EL (cell line): ENCODE results near the gene GKN1.

Experiments used
- DNase-seq: peaks from one replicate; pipeline ENCODE4 v3.0.0-alpha.2; 2016

Gene GKN1

DNA sequence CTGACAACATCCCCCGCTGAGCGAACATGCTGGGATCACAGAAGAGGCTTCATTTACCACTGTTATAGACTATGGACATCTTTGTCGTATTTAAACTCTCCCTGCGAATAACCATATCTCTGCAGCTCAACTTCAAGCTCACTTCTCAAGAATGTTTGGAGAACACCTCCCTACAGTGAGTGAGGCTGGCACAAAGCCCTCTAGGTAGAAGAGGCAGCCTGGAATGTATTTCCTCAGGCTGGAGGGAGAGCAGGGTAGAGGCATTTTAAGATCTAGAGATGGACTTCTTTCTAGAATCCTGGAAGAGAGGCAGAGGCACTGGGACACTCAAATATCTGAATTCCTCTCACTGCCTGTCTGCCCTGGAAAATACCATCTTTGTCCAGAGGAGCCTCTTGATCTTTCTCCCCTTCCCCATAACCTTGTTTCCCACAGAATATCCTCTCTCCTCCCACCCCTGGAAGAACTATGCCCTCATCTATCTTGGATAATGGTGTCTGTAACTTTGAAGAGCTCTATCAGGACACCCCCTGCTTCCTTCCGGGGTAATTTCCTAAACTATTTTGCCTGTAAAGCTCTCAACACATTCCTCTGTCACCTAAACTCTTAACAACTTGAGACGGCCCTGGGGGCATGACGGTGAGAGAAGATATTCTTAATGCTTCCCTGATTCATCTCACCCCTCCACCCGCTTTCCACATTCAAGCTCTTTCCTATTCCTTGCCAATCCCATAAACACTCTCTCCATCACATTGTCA is 36.2 kb downstream of the GKN1 start:
- peak; percentile 69 for DNase-seq

GRCh38 chr2:69011611-69012157 is 37.2 kb downstream of the GKN1 start:
- no peak for DNase-seq

GRCh38 chr2:69012310-69013141 is 38.1 kb downstream of the GKN1 start:
- peak; percentile 76 for DNase-seq

- DNase-seq: peak; percentile 78
These were observed 38.9 kb downstream of the GKN1 start, which contains the start of gene ANTXR1 for GRCh38 chr2:69013142-69013839. ANTXR1 (plus strand) TSS chr2:69013179; CDS start chr2:69013500, 321 bp downstream.

DNA sequence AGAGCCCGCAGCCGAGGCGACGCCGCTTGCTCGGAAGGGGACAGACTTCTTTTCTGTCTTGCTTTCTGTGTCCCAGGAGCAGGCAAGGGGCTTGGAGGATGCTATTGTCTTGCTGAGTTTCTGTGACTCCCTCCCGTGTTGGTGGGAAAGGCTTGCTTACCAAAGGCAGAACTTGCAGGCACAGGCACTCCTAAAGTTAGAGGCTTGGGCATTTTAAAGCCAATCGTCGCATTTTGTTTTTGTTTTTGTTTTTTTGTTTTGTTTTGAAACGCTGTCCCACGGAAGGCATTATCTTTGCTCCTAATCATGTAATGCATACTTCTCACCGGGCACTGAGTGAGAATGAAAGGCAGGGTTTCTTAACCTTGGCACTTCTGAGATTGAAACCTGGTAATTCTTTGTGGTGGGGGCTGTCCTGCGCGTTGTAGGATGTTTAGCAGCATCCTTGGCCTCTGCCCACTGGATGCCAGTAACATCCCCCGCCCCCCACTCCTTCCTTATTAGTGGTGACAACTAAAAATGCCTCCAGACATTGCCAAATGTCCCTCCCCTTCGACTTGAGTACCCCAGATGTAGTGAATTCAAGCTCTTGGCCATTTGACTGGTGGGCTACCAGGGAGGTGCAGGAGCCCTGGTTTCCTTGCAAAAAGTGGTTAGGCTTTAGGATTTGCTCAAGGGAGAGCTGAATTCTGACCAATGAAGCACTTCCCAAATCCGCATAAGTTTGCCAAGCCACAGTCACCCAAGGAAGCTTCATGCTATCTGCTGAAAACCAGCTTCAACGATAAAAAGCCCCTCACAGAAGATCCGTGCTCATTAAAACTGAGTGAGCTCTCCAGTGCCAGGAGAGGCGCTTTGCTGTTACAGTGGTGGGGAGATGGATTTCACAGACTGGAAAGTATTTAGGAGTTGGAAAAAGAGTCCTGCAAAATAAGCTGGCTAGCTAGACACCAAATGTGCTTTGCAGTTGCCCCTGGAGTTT is 39.7 kb downstream of the GKN1 start:
- DNase-seq: peak; percentile 46

DNA sequence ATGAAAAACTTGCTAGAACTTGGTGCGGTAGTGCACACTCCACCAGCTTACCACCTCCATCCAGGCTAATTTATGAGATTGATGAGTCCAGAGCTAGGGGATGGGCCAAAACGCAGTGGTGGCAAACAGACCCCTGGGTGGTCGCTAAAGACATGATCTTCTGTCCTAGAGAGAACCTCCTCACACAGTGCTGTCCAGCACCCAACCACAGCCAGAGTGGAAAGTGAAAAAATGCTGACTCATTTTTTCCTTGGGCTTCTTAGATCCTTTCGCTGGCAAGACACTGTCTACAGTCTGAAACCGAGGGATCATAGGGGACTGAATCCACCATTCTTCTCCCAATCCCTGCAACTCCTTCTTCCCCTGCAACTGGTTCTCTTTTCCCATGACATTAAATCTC is 42.6 kb downstream of the GKN1 start:
- DNase-seq: peak; percentile 26

DNA sequence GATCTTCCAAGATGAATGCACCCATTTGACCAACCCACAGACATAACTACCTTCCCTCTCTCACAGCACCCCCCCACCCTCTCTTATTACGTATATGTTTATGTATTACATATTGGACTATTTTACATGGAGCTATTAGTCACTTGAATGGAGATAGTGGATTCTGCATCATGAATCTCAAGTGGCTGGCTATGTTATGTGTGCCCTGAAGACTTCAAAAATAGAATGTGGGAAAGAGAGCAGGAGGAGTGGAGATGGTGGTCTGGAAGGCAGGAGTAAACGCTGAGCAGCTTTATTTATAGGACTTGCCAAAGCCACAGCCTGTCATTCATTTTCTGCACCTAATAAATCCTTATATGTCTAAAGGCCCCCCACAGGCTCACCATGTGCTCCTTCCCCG is 43.4 kb downstream of the GKN1 start:
- DNase-seq: no peak

DNA sequence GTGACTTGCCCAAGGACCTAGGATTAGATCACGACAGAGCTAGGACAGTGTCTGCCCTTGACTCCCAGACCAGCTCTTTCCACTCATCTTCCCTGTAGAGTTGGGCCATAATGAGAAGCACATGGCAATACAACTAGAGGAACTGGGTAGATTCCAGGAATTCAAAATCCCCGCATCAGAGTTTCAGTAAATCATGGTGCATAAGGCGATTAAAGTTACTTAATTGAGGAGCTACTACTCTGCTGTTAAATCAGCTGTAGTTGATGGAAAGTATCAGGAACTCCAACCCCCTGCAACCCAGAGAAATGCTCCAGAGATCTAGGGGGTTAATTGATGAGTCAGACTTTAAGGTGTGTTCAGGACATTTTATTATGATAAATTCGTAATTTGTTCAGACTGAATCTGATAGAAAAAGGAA is 44.3 kb downstream of the GKN1 start:
- no peak for DNase-seq

- DNase-seq: no peak
These were observed 46.3 kb downstream of the GKN1 start for GRCh38 chr2:69020496-69021426.

- no peak for DNase-seq
These were observed 47.3 kb downstream of the GKN1 start for GRCh38 chr2:69021727-69022126.

DNA sequence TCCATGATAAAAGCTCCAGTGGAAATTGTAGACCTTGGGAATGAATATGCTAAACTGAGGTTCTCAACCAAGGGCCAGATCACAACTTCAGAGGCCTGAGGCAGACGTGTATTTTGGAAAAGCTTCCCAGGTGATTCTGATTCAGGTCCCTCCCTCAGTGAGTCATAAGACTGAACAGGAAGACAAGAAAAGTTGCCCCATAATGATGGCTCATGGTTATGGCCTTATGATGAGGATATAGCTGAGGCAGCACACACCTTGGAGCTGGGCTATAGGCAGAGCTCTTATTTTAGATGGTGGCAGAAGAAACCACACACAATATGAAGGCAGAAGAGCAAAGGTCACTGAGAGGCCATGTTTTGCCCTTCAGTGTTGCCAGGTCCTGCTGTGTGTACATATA is 48.1 kb downstream of the GKN1 start:
- no peak for DNase-seq

DNA sequence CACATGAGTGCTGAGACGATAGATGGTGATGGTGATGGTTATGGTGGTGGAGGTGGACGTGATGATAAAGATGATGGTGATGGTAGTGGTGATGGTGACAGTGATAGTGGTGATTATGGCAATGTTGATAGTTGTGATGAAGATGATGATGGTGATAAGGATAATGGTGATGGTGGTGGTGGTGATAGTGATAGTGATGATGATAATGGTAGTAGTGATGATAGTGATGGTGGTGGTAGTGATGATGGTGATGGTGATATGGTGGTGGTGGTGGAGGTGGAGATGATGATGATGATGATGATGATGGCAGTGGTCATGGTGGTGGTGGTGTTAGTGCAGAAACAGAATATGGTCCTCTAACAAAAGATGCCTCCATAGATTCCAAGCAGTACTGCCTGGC is 48.8 kb downstream of the GKN1 start:
- DNase-seq: no peak

- peak; percentile 50 for DNase-seq
These were observed 51.6 kb downstream of the GKN1 start for GRCh38 chr2:69026026-69026425.

- DNase-seq: no peak
These were observed 52.4 kb downstream of the GKN1 start for GRCh38 chr2:69026691-69027459.
